Sigmoid colon (tissue), 7 donors: ENCODE data around the gene CEP43. TPM values are rescaled to one million over a fixed set of nuclear protein-coding genes. Genes with fewer than 3 reads are reported as not detected.

Experiments used
- DNase-seq: peaks from one replicate; pipeline ENCODE4 v3.0.0-alpha.2; 2019
- H3K27ac ChIP-seq, 4 donors: fragments of 200-600 bp; sonication (generic); one replicate each; pipeline ENCODE4 v1.5.1; 2016 to 2019; ENCODE audit warnings: mild to moderate bottlenecking in 1 of 4
- H3K27me3 ChIP-seq, 3 donors: fragments of 200-600 bp; sonication (generic); one replicate each; pipeline ENCODE4 v1.5.1; 2019; ENCODE audit warnings: mild to moderate bottlenecking in 1 of 3
- H3K36me3 ChIP-seq, 4 donors: fragments of 200-600 bp; sonication (generic); one replicate each; pipeline ENCODE4 v1.5.1; 2016 to 2019
- H3K4me1 ChIP-seq, 4 donors: fragments of 200-600 bp; sonication (generic); one replicate each; pipeline ENCODE4 v1.5.1; 2017 to 2019
- H3K4me3 ChIP-seq, 4 donors: fragments of 200-600 bp; sonication (generic); one replicate each; pipeline ENCODE4 v1.5.1; 2017 to 2019; ENCODE audit warnings: mild to moderate bottlenecking in 2 of 4, moderate library complexity in 1 of 4
- H3K9me3 ChIP-seq, 4 donors: fragments of 200-600 bp in 3 of 4; sonication (generic) in 3 of 4; one replicate each; pipeline versions ENCODE4 v1.5.1 to v1.6.1; 2013 to 2019
- CTCF ChIP-seq, 4 experiments: fragments of 450-650 bp in 3 of 4; fragments of 200-600 bp in 1 of 4; IDR thresholded peaks; one replicate each; pipeline ENCODE4 v1.5.1; 2016 to 2019; ENCODE audit warnings: antibody characterized with exemption in 4 of 4, mild to moderate bottlenecking in 3 of 4, moderate library complexity in 2 of 4
- EP300 ChIP-seq, 4 donors: sonication (generic); formaldehyde crosslinking; IDR thresholded peaks; one replicate each; pipeline ENCODE4 v1.6.1; 2017; ENCODE audit warnings: antibody characterized with exemption in 4 of 4
- POLR2A ChIP-seq, 2 donors: fragments of 450-650 bp; IDR thresholded peaks; one replicate each; pipeline ENCODE4 v1.6.1; 2016; ENCODE audit warnings: antibody characterized with exemption in 2 of 2, mild to moderate bottlenecking in 2 of 2, moderate library complexity in 2 of 2
- POLR2AphosphoS5 ChIP-seq, 4 donors: sonication (generic); formaldehyde crosslinking; IDR thresholded peaks; one replicate each; pipeline ENCODE4 v1.6.1; 2017; ENCODE audit warnings: antibody characterized with exemption in 4 of 4
- WGBS, 2 donors: extraction: QIAGEN DNeasy Blood & Tissue Kit; methylation state at CpG; one replicate each; pipeline ENCODE4 v1.1.7; 2013; 5-methylcytosine and 5-hydroxymethylcytosine counted together
- intact Hi-C: fragments of 100-400 bp; cut with DNase I; formaldehyde crosslinking; loops from one replicate; pipeline ENCODE4 v1.15.1; 2023
- polyA plus RNA-seq, 3 donors: library from polyadenylated mRNA; stranded (reverse); fragments of 200-250 nt; gene quantifications; one replicate each; pipeline ENCODE4 v1.2.3, GENCODE V29; 2013
- total RNA-seq, 4 donors: library from RNA; depleted of rRNA; stranded (reverse); fragments of >200 nt; gene quantifications; one replicate each; pipeline ENCODE4 v1.1.0, GENCODE V29; 2016
- donor health status: healthy with polysubstance abuse.
- donor health status: Bipolar disorder and iron deficiency.
- donor health status: healthy.

CEP43 gene
- total and polyA plus RNA-seq, 7 donors, result 6.6 to 19.7 (median 14.3) TPM

GRCh38 chr6:167000759-167001158 lies 1.6 kb downstream of the CEP43 start:
- intact Hi-C loops, result no loop called here
- H3K27ac ChIP-seq, result no peak overlapping the region
- H3K27me3 ChIP-seq, result no peaks in the 10 kb centered on the region
- peaks cover 0 to 38% (median 23%) of the 10 kb centered on the region in 4 donors for H3K4me1 ChIP-seq
- no peak for DNase-seq
- no peak overlapping the region for H3K4me3 ChIP-seq
- 60 to 80% methylated on average over 2 of the region's 2 CpGs for WGBS, 2 donors
- H3K36me3 ChIP-seq, result peaks cover 0 to 2% (median 0%) of the 10 kb centered on the region in 4 donors
- no peaks in the 10 kb centered on the region for H3K9me3 ChIP-seq
- TF ChIP-seq POLR2A (IDR thresholded peaks at IDR 0.05), result no peak
- TF ChIP-seq POLR2AphosphoS5 (IDR thresholded peaks at IDR 0.05), result no peak
- no peak for TF ChIP-seq CTCF (IDR thresholded peaks at IDR 0.05)
- TF ChIP-seq EP300 (IDR thresholded peaks at IDR 0.05), result no peak

GRCh38 chr6:167005350-167006159 lies 6.4 kb downstream of the CEP43 start:
- TF ChIP-seq POLR2AphosphoS5 (IDR thresholded peaks at IDR 0.05), result peak in 1 of 4 donors; percentile 20
- TF ChIP-seq POLR2A (IDR thresholded peaks at IDR 0.05), result no peak
- TF ChIP-seq EP300 (IDR thresholded peaks at IDR 0.05), result no peak
- no peak for TF ChIP-seq CTCF (IDR thresholded peaks at IDR 0.05)
- Histone ChIP-seq H3K27me3 (no peaks in the 10 kb centered on the region), H3K27ac (peak overlapping the region in 1 of 4 donors; percentile 51), H3K4me3 (no peak overlapping the region), H3K9me3 (no peaks in the 10 kb centered on the region), H3K4me1 (peaks cover 0 to 18% (median 14%) of the 10 kb centered on the region in 4 donors), H3K36me3 (peaks cover 0 to 22% (median 0%) of the 10 kb centered on the region in 4 donors)
- 56 to 79% methylated on average over 12 of the region's 12 CpGs for WGBS, 2 donors
- peak; percentile 71 for DNase-seq
- intact Hi-C loops, result no loop called here

- H3K4me1 ChIP-seq, result peaks cover 0 to 11% (median 8%) of the 10 kb centered on the region in 4 donors
- no peak overlapping the region for H3K27ac ChIP-seq
- 30 to 81% methylated on average over 4 of the region's 4 CpGs for WGBS, 2 donors
- H3K4me3 ChIP-seq, result no peak overlapping the region
- TF ChIP-seq POLR2AphosphoS5 (IDR thresholded peaks at IDR 0.05) (no peak), POLR2A (IDR thresholded peaks at IDR 0.05) (no peak)
- peaks cover 0 to 44% (median 3%) of the 10 kb centered on the region in 4 donors for H3K36me3 ChIP-seq
- H3K27me3 ChIP-seq, result no peaks in the 10 kb centered on the region
- no peaks in the 10 kb centered on the region for H3K9me3 ChIP-seq
- intact Hi-C loops, result no loop called here
- no peak for DNase-seq
Measured at GRCh38 chr6:167007985-167008384, 8.8 kb downstream of the CEP43 start.

- 95 to 97% methylated on average over 1 of the region's 1 CpG for WGBS, 2 donors
- Histone ChIP-seq H3K4me3 (no peak overlapping the region), H3K9me3 (no peaks in the 10 kb centered on the region), H3K36me3 (peaks cover 6 to 56% (median 7%) of the 10 kb centered on the region in 4 donors), H3K4me1 (no peaks in the 10 kb centered on the region), H3K27ac (no peak overlapping the region), H3K27me3 (no peaks in the 10 kb centered on the region)
- TF ChIP-seq POLR2AphosphoS5 (IDR thresholded peaks at IDR 0.05) (no peak), CTCF (IDR thresholded peaks at IDR 0.05) (no peak), POLR2A (IDR thresholded peaks at IDR 0.05) (no peak), EP300 (IDR thresholded peaks at IDR 0.05) (no peak)
- no peak for DNase-seq
- intact Hi-C loops, result no loop called here
Measured at GRCh38 chr6:167013067-167013466, 13.9 kb downstream of the CEP43 start.

GRCh38 chr6:167013946-167014345 lies 14.7 kb downstream of the CEP43 start:
- no peaks in the 10 kb centered on the region for H3K4me1 ChIP-seq
- intact Hi-C loops, result no loop called here
- peaks cover 6 to 53% (median 7%) of the 10 kb centered on the region in 4 donors for H3K36me3 ChIP-seq
- no peaks in the 10 kb centered on the region for H3K27me3 ChIP-seq
- H3K9me3 ChIP-seq, result no peaks in the 10 kb centered on the region
- H3K27ac ChIP-seq, result no peak overlapping the region
- H3K4me3 ChIP-seq, result no peak overlapping the region
- WGBS, 2 donors, result 97 to 98% methylated on average over 4 of the region's 4 CpGs
- TF ChIP-seq POLR2A (IDR thresholded peaks at IDR 0.05) (no peak), EP300 (IDR thresholded peaks at IDR 0.05) (no peak), POLR2AphosphoS5 (IDR thresholded peaks at IDR 0.05) (no peak), CTCF (IDR thresholded peaks at IDR 0.05) (no peak)
- DNase-seq, result no peak
